Peyer's patch (tissue), 4 donors: Measurements from ENCODE around the gene ZDHHC21.

ENCODE experiments used
- CTCF ChIP-seq, 6 experiments: fragments of 450-650 bp in 4 of 6; fragments of 200-600 bp in 2 of 6; sonication (generic) in 1 of 6; IDR thresholded peaks; one replicate each; pipeline ENCODE4 v1.5.1; 2017 to 2019; ENCODE audit warnings: antibody characterized with exemption in 6 of 6, mild to moderate bottlenecking in 3 of 6, moderate library complexity in 1 of 6
- POLR2A ChIP-seq, 2 donors: fragments of 450-650 bp; IDR thresholded peaks; one replicate each; pipeline ENCODE4 v1.5.1; 2017; ENCODE audit warnings: antibody characterized with exemption in 2 of 2, mild to moderate bottlenecking in 2 of 2, moderate library complexity in 2 of 2

- TF ChIP-seq CTCF (IDR thresholded peaks at IDR 0.05), result no peak
- no peak for TF ChIP-seq POLR2A (IDR thresholded peaks at IDR 0.05)
These were observed 129.2 kb downstream of the ZDHHC21 start for GRCh38 chr9:14563902-14564624.
